Measurements from ENCODE around the gene RFX8.
"Not testable (repeated sequence)": the region's sequence is repeated elsewhere in the genome, so short reads cannot be mapped to it uniquely, and the experiment has no call there.

RFX8 gene

DNA sequence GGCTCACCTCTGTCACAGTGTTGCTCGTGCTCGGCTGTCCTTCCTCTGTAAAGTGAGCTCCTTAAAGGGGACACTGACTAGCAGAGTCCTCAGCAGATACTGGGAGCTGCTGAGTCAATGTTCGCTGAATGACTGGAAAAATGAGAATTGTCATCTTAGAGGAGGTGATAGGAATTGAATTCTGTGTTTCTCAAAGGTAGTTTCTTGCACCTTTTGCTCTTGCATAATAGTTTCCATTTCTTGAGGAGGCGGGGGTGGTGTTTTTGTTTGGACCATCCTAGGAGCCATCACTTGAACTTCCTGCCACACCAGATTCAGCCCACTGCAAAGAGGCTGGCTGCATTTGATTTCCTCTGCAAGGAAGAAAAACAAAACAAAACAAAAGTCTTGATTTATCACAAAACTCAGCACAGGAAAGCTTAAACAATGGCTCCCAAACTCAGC is 11.4 kb upstream of the RFX8 start:
- no peak for DNase-seq (ENCODE audit: low read depth)

DNA sequence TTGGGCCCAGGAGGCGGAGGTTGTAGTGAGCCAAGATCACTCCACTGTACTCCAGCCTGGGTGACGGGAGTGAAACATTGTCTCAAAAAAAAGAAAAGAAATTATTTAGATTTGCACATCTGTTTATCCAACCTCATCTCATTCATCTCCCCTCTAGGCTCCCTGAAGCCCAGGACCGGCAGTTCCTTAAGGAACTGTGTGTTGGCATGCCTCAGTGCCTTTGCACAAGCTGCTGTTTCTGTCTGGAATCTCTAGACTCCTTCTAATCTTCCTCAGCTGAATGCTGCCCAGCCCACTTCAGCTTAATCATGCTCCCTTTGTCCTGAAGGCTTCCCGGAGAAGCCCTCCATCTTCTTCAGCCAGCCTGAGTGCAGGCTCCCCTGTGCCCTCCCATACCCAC is 10.9 kb upstream of the RFX8 start:
- no peak for DNase-seq (ENCODE audit: low read depth)

DNA sequence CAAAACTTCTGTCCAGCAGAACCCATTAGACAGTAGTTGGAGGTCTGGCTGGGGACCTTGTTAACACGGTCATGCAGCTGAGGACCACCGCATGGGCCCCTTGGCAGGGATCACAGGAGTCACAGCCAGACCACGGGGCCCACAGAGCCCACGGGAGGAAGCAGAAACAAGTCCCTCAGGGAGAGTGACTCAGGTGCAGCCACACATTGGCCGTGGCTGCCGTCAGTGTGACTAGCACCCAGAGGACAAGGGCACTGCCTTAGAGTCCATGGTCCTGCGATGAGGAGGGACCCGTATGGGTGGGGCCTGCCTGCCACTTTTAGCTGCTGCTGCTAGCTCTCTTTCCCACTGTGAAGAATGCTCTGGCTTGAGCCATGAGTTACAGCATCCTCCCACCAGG is 5.9 kb upstream of the RFX8 start:
- no peak for DNase-seq (ENCODE audit: low read depth)

- no peak for DNase-seq (ENCODE audit: low read depth)
Observed at GRCh38 chr2:101479810-101480209, 4.9 kb upstream of the RFX8 start.

- no peak for DNase-seq (ENCODE audit: low read depth)
Observed at GRCh38 chr2:101479328-101479727, 4.4 kb upstream of the RFX8 start.

DNA sequence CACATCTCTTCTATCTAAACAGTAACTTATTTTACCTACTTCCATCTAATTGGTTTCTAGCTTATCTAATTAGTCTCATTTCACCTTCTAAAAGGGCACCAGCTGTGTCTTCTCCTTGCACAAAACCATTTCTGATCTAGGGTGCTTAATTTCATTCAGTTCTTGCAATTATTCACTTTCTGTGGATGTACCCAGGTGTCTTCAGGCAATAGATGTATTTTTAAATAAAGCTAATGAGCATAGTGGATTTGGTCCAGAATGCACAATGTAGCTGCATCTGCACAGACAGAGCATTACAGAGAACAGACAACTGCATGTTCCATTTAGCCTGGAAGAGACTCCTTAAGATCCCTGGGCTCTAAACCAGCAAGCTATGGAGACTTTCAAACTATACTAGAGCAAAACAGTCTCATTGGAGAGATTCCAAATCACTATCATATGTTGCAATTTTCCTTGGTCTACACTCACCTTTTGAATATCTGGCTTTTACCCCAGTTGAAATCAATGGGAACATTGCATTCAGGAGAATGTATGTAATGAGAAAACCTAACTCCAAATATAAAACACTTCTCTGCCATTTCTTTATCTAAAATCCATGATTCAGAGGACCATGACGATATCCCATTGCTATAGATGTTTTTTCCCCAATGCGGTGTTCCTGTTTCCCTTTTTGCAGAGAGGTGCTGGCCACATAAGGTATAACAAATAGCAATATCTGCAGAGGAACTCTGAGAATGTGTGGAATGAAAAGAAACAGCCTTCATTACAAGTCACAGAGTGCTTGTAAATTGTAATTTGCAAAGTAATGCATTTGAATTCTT is 3.5 kb upstream of the RFX8 start:
- no peak for DNase-seq (ENCODE audit: low read depth)

- DNase-seq (ENCODE audit: low read depth), result no peak
Observed at GRCh38 chr2:101477556-101477955, 2.6 kb upstream of the RFX8 start.

DNA sequence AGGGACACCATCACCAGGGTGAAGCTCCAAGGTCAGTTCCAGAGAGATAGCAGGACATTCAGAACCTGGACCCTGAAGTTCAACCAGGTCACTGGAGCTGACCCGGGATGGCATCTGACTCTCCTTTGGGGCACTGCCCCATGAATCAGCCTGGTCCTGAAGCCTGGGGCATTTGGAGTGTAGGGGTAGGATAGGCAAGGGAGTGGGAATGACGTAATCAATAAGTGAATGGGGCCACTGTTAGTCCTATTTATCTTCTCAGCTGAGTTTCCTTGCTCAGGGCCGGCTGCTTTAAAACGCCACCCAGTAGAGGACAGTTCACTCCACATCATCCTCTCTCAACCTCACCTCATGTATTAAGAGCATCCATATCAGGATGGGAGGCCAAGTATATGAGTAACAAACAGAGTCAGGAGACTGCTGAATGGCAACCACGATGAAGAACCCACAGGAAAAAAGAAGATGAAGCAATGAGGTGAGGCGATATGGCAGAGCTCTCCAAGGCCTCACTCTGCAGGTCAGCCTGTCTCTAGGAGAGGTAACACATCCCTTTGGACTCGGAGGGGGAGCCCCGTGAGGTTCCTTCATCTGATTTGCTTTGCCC is 1.8 kb upstream of the RFX8 start:
- DNase-seq (ENCODE audit: low read depth), result no peak

DNA sequence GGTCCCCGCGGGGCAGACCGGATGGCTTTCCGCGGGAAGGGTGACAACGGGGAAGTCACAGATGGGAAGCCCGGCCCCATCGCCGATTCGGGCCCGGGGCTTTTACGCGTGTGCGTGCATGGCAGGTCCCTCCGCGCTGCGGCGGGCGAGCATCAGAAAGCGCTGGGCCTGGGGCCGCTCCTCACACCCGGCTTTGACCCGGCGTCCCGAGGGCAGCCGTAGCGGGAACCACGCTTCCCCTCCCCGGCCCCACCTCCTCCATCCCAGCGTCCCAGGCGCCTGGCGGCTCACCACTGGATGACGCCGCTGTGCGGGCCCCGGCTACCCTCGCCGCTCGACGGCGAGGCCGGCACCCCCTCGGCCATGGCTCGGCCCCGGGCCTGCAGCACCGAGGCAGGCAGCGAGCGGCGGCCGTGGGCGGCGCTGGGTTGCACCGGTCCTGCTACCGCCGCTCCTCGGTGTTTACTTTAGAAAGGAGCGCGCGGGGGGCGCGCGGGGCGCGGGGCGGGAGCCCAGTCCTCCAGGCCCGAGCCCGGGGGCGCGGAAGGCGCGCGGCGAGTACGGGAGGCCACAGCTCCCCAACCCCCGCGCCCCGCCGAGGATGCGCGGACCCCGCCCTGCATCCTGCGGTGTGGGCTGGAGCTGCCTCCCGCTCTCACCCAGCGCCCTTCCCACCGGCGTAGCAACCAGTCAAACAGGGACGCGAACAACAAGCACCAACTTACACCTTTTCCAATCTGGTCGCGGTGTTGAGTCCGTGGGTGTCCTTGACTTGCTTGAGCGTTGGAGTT is 806 bp downstream of the RFX8 start:
- peak; percentile 49 for DNase-seq (ENCODE audit: low read depth)

DNA sequence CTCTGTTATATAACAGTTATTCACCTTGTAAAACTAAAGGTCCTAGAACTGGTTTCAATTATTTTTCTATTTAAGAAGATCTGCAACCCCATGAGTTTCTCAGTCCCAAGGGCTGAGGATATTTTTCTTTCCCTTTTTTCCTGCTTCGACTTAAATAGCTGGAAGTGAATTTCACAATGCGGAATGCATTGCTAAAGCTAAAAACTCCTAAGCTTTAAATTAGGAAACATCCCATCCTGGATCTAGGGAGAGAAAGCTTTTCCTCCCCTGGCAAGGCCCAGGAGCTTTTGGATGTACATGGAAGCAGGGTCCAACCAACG is 1.4 kb downstream of the RFX8 start:
- DNase-seq (ENCODE audit: low read depth), result peak; percentile 47

DNA sequence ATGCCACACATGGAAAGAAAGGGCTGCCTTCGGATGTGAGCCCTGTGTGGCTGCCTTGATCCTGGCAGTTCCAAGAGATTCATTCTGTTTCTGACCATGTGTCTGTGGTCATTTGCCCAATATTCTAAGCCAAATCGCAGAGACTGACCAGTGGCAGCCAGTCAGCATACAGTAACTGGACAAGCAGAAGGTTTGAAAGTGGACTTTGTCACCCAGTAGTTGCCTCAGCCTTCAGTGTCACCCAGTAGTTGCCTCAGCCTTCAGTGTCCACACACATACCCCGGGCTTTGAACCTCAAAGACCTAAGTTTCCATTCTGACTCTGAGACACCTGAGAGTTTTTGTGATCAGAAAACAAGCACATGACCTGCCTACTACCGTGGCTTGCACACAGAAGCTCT is 5.0 kb downstream of the RFX8 start:
- DNase-seq (ENCODE audit: low read depth), result no peak

DNA sequence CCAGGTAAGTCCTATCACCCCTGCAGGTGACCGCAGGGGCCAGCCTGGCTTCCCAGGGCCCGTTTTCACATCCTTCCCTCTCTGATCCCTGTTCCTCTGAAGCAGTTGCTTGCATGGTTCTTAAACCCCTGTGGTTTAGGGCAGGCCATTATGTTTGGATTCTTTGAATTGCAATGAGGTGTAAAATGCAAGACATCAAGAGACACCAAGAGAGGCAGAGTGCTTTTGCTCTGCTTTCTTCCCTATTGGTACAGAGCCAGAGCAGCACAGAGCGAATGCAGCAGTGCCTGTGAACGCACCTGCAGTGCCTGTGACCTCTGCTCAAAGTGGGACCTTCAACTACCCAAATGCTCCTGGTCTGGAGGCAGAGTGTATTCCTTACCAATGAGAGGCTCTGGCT is 7.6 kb downstream of the RFX8 start:
- no peak for DNase-seq (ENCODE audit: low read depth)

DNA sequence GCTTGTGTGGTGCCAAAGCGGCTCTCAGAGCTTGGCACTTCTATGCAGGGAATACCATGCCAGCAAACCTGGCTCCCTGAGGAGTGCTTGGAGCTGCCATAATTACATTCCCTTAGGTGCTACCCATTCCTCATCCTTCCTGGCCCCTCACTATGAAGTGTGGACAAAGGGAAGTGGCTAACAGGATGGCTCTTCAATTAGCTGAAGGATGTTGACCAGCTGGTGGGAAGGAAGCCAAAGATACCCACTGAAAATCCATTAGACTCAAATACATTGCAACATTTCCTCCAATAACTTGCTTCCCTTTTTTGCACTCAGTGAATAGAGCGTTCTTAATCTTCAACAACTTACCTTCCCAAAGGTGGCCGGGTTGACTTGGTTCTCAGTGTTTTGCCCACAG is 8.5 kb downstream of the RFX8 start:
- DNase-seq (ENCODE audit: low read depth), result no peak

GRCh38 chr2:101464841-101465240 is 10.1 kb downstream of the RFX8 start:
- DNase-seq (ENCODE audit: low read depth), result no peak

DNA sequence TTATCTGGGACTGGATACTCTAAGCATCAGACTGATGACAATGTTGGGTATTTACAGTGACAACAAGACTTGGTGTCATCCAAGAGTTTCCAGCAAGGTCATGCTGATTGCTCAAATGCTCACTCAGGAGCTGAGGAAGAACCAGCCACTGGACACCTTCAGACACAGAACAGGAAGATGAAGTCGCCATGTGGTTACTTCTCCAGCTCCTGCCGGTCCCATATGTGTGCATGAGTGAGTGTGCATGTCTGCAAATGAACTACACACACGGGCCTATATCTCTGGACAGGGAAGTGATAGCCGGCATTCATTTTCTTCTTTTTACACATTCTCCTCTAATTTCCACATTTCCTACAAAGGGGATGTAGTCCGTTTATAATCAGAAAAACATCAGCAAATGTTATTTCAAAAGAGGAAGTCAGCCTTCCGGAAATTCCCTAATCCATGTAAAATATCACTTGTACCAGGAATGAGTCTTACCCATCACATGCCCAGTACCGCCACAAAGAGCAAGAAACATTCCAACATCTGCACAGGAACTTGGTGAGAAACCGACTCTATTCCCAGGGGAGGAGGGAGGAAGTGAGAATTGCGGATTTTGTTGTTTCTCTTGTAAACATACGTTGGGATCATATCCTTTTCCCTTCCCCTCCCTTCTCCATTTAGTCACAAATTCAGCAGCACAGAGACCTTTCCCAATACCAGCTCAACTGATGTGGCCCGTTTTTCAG is 10.8 kb downstream of the RFX8 start:
- peak; percentile 96 for DNase-seq (ENCODE audit: low read depth)

DNA sequence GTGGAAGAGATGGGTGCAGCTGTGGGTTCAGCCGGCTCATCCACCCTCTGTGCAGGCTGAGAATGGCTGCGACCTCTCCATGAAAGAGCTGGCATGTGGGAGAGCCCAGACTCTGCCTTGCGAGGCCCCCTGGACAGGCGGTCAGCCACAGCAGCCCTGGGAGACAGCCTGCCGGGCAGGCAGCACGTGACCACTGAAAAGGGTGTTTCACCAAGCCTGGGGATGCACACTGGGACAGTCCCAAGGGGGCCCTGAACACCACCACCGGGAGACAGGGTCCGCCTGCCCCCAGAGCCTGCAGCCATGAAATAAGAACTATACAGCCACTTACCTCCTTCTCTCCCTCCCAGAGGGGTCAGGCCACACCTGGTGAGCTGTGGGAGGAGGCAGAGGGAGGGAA is 11.5 kb downstream of the RFX8 start:
- no peak for DNase-seq (ENCODE audit: low read depth)

DNA sequence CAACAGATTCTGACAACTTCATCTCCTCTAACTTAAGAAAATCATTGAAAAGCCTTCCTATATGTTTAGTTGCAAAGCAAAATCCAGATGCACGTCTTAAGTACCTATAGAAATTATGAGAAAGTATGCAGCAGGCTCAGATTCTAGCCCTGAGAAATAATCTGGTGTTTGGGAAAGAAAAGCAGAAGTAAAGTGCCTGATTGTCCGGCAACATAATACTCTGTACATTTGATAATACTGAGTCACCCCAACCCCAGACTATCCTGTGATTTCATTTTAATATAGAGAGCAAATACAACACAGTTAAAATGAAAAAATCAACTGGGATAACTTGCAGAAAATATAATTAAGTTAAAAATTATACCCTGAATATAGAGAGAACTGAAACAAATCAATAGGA is 13.5 kb downstream of the RFX8 start:
- no peak for DNase-seq (ENCODE audit: low read depth)

- DNase-seq (ENCODE audit: low read depth), result not testable (repeated sequence)
Observed at GRCh38 chr2:101454408-101454807, 20.5 kb downstream of the RFX8 start.

DNA sequence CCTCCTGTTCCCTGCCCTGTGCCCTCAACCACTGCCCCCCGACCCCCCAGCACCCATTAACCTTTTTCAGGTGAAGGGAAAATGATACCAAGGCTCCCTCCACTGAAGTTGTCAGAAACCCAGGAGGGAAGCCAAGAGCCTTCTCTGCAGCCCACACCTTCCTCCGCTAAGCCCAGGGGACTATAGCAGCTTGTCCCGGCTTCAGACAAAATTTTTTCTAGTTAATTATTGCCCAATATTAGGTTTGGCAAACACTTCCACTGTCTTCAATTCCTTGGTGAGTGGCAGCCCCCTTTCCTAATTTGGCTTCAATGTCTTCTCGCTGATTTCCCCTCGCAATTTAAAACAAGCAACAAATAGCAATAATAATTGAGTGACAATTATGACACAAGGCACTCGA is 23.9 kb downstream of the RFX8 start:
- DNase-seq (ENCODE audit: low read depth), result no peak

- DNase-seq (ENCODE audit: low read depth), result peak; percentile 91
Observed at GRCh38 chr2:101446869-101447268, 28.0 kb downstream of the RFX8 start.

DNA sequence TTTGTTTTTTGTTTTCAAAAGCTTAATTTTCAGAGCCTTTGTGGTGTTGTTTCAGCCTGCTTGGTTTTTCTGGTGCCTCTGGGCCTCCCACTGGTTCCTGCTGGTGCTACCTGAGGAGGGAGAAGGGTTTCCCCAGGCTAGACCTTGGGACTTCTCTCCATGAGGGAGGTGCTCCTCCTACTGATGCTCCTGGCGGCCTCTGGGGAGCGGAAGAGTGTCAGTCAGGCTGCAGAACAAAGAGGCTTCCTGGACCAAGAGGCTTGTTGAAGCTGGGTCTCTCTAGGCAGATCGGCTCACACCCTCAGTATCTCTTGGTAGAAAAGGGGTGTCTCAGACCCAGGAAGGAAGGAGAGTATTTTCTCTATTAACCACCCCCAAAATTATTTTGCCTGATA is 32.2 kb downstream of the RFX8 start:
- no peak for DNase-seq (ENCODE audit: low read depth)

GRCh38 chr2:101442042-101442666 is 32.8 kb downstream of the RFX8 start:
- DNase-seq (ENCODE audit: low read depth), result peak; percentile 51
